HG03571 (cell line): ENCODE results near the gene P3H4.
"Not testable (repeated sequence)": the region's sequence is repeated elsewhere in the genome, so short reads cannot be mapped to it uniquely, and the experiment has no call there.

Experiments used
- ATAC-seq: cut with Tn5 transposase; IDR thresholded peaks from one replicate; pipeline ENCODE4 v1.9.1; 2021; ENCODE audit not compliant: unreplicated experiment

P3H4 gene

DNA sequence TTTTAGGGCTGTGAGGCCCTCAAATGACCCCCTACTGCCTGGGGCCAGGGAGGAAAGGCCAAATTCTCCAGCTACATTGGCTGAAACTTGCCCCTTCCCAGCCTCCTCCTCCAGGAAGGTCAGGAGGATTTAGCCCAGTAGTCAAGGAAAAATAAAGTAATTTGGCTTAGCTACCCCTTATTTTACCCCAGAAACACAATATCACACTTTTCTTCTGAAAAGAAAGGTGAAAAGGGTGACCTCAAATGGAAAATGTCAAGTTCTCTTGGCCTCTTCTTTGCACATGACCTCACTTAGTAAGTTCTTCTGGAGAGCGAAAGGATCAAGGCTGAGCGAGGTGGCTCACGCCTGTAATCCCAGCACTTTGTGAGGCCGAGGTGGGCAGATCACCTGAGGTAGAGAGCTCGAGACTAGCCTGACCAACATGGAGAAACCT lies 17.2 kb downstream of the P3H4 start:
- no peak for ATAC-seq

- no peak for ATAC-seq
Observed at GRCh38 chr17:41793784-41794539, 17.8 kb downstream of the P3H4 start.

- ATAC-seq, result no peak
Observed at GRCh38 chr17:41792845-41793783, 18.6 kb downstream of the P3H4 start.

GRCh38 chr17:41787021-41787418 lies 24.7 kb downstream of the P3H4 start:
- no peak for ATAC-seq

- ATAC-seq, result peak; percentile 76
Observed at GRCh38 chr17:41786227-41787020, 25.3 kb downstream of the P3H4 start, which contains the start of gene JUP. TSS of gene JUP (minus strand) at chr17:41786711. CDS start at chr17:41771854, 14,857 bp downstream.

GRCh38 chr17:41785859-41786226 lies 25.9 kb downstream of the P3H4 start:
- no peak for ATAC-seq

DNA sequence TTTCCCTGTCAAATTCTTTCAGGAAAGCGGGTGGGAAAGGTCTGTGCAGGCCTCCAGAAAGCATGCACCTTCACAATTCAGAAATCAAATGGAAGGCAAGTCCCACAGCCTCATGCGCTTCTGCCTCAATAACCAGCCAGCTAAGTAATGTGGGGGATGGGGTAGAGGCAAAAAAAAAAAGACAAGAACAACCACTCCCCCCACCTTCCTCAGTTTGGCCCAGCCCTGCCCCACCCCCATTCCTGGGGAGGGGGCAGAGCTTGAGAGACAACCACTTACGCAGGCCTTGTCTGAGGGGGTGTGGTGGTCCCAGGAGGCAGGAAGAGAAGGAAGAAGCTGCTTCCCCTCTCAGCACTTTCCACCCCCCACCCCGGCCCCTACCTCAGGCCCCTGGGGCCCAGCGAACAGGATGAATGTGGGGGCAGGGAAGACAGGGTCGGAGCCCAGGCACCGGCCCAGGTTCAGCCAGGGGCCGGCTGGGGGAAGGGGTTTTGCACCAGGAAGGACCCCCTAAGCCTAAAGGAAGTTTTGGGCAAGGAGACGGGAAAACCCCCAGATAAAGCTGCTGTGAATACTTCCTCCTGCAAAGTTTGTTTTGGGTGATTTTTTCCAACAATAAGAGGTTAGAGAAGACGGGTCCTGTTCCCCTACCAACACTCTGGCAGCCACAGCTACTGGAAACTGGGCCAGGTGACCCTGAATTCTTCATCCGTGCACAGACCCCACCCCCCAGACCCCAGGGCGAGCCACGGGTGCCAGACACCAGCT lies 26.5 kb downstream of the P3H4 start:
- ATAC-seq, result no peak

DNA sequence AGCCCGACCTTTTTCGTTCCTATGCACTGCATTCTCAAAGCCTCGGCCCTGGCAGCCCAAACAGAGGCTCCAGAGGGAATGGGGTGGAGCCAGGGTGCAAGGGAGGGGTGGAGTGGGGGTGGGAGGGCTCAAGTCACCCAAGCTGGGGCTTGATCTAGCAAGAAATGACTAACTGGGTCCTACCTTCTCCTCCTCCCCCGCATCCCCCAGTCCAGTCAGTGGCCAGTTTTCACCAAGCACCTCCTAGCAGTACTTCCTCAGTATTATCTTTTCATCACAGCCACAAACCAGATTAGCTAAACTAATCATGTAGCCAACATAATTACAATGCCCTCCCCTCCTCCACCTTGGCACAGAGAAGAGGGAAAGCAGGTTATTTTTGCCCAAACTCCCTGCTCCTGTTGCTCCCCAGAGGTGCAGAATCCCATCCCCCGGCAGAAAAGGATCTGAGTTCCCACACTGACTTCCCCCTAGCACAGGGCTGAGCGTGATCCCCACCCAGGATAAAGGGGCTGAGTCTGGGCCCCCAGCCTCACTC lies 27.5 kb downstream of the P3H4 start:
- ATAC-seq, result no peak

DNA sequence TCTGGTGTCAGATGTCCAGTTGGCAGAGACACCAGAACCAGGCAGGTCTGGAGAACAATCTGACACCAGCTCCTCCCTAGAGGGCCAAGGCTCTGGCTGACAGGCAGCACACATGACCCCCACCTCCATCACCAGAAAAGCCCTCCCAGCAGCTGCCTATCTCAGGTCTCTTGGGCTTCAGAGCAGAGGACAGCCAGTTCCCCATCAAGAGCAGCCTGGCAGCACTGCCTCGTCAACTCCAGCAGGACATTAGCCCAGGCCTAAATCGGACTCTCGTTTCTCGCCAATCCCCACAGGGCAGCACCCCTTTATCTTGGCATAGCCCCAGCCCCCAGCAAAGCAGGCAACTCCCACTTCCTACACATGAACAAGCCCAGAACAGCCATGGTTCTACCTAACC lies 29.6 kb downstream of the P3H4 start:
- ATAC-seq, result no peak

- no peak for ATAC-seq
Observed at GRCh38 chr17:41781404-41782110, 30.2 kb downstream of the P3H4 start.

- no peak for ATAC-seq
Observed at GRCh38 chr17:41779954-41780353, 31.8 kb downstream of the P3H4 start.

DNA sequence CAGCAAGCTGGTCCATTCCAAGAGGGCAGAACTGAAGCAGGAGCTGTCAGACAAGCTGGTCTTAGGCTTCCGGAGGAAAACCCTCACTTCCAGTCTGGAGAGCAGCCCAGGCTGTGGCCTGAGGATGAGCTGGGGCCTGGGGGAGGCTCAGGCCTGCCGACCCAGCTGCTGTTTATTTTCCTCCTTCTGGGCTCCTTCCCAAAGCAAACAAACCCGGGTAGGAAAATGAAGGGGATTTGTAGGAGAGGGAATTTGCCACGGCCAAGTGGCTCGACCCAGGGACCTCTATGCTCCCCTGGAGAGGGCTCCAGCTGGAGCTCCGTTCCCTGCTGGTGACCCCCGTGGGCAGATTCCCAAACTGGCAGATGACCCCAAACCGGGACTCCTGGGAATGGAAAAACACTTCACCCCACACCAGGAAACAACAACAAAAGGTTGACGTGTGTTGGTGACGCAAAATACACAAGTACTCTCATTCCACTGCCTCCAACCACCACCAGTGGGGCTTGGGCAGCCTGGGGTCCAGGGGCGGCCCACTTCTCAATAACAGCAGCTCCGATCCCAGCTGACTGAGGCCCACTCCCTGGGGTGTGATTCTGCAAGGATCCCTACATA lies 34.1 kb downstream of the P3H4 start:
- ATAC-seq, result no peak

DNA sequence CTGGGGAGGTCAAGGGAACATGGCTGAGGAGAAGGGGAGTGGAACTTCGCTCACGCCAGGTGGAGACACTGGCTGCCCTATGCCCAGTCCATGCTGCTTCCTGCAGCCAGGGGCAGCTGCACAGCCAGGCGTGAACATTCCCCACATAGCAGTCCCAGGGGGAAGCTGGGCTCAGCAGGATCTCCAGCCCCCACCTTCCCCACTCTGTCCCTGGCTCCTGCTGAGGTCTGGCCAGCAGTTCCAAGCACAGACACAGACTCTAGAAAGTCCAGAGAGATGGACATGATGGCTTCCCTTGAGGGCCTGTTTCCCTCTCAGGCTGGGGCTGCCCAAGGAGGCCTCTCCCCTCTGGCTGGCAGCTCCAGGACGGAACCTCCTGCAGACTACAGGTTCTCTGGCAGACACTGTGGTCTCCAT lies 34.6 kb downstream of the P3H4 start:
- ATAC-seq, result no peak

DNA sequence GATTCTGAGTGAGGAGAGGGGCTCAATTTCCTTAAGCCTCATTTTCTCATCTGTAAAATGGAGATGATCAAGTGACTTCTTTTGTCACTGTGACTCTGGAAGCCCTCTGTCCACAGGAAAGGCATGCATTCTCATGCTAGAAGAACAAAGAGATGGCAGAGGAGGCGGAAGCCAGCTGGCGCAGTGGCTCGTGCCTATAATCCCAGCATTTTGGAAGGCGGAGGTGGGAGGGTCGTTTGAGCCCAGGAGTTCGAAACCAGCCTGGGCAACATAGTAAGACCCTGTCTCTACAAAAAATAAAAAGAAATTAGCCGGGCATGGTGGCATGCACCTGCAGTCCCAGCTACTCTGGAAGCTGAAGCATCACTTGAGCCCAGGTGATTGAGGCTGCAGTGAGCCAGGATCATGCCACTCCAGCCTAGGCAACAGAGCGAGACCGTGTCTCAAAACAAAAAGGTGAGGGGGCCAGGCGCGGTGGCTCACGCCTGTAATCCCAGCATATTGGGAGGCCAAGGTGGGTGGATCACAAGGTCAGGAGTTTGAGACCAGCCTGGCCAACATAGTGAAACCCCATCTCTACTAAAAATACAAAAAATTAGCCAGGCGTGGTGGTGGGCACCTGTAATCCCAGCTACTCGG lies 35.4 kb downstream of the P3H4 start:
- not testable (repeated sequence) for ATAC-seq

GRCh38 chr17:41775394-41776226 lies 36.1 kb downstream of the P3H4 start:
- ATAC-seq, result no peak

- no peak for ATAC-seq
Observed at GRCh38 chr17:41773731-41774193, 38.0 kb downstream of the P3H4 start.

- ATAC-seq, result no peak
Observed at GRCh38 chr17:41773190-41773588, 38.6 kb downstream of the P3H4 start.
